Activated naive CD8-positive, alpha-beta T cell treated with anti-CD3 and anti-CD28 coated beads, Interleukin-2, amount 50 U/mL, for 24 hours (primary cell): ENCODE results near the gene LDLRAD1.
"Not testable (repeated sequence)": the region's sequence is repeated elsewhere in the genome, so short reads cannot be mapped to it uniquely, and the experiment has no call there.

Experiments used
- ATAC-seq: fragments of 150-1000 bp; cut with Tn5 transposase; one replicate; pipeline ENCODE4 v1.10.0; 2021
- DNase-seq: peaks from one replicate; pipeline ENCODE4 v3.0.0; 2021
- H3K27ac Mint-ChIP-seq: one replicate; pipeline ENCODE4 v1.8.0; 2021; ENCODE audit warnings: mild to moderate bottlenecking, mixed read lengths
- H3K27me3 Mint-ChIP-seq: one replicate; pipeline ENCODE4 v1.8.0; 2021; ENCODE audit warnings: mixed read lengths
- H3K36me3 Mint-ChIP-seq: one replicate; pipeline ENCODE4 v1.8.0; 2021; ENCODE audit warnings: low read depth, mixed read lengths
- H3K4me1 Mint-ChIP-seq: one replicate; pipeline ENCODE4 v1.8.0; 2021; ENCODE audit warnings: mixed read lengths
- H3K4me3 Mint-ChIP-seq: one replicate; pipeline ENCODE4 v1.8.0; 2021; ENCODE audit warnings: mild to moderate bottlenecking, moderate library complexity, mixed read lengths
- H3K9me3 Mint-ChIP-seq: one replicate; pipeline ENCODE4 v1.8.0; 2021; ENCODE audit warnings: mixed read lengths

The LDLRAD1 gene

GRCh38 chr1:54009406-54009805 lies 8.6 kb downstream of the LDLRAD1 start:
- DNase-seq, result no peak

DNA sequence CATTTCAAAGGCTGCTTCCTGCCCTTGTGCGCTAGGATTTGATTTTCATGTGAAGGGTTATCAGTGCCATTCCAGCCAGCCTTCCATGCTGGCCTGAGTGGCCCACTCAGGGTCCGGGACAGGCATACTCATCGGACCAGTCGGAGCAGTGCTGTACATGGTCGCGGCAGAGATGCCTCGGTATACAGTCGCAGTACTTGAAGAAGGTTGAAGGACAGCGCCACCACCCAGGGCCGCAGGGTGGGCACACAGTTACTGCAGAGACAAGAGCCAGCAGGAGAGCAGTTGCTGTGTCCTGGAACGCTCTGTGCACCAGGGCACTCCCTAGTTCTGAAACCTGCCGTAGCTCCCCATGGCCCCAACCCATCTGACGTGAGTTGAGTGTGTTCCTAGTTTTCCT lies 9.1 kb downstream of the LDLRAD1 start:
- Mint-ChIP-seq H3K4me3 (no peak overlapping the region), H3K4me1 (no peaks in the 10 kb centered on the region), H3K36me3 (no peaks in the 10 kb centered on the region), H3K27ac (no peak overlapping the region), H3K27me3 (peaks cover 13% of the 10 kb centered on the region), H3K9me3 (no peaks in the 10 kb centered on the region)
- no peak for DNase-seq
- no peak for ATAC-seq

More at GRCh38 chr1:54009406-54009805, 8.6 kb downstream of the LDLRAD1 start:
- Mint-ChIP-seq H3K4me1 (no peaks in the 10 kb centered on the region), H3K27me3 (peaks cover 13% of the 10 kb centered on the region), H3K27ac (no peak overlapping the region), H3K4me3 (no peak overlapping the region), H3K36me3 (no peaks in the 10 kb centered on the region), H3K9me3 (no peaks in the 10 kb centered on the region)
- no peak for ATAC-seq

GRCh38 chr1:54007613-54008012 lies 10.4 kb downstream of the LDLRAD1 start:
- Mint-ChIP-seq H3K4me3 (no peak overlapping the region), H3K27ac (no peak overlapping the region), H3K36me3 (no peaks in the 10 kb centered on the region), H3K27me3 (peaks cover 4% of the 10 kb centered on the region), H3K4me1 (no peaks in the 10 kb centered on the region), H3K9me3 (no peaks in the 10 kb centered on the region)
- DNase-seq, result no peak
- ATAC-seq, result no peak

- no peaks in the 10 kb centered on the region for H3K4me1 Mint-ChIP-seq
- no peak overlapping the region for H3K27ac Mint-ChIP-seq
- ATAC-seq (no peak), DNase-seq (no peak)
- H3K9me3 Mint-ChIP-seq, result no peaks in the 10 kb centered on the region
- no peaks in the 10 kb centered on the region for H3K36me3 Mint-ChIP-seq
- peaks cover 4% of the 10 kb centered on the region for H3K27me3 Mint-ChIP-seq
- no peak overlapping the region for H3K4me3 Mint-ChIP-seq
Measured at GRCh38 chr1:54006508-54006907, 11.5 kb downstream of the LDLRAD1 start.

- no peak overlapping the region for H3K27ac Mint-ChIP-seq
- no peaks in the 10 kb centered on the region for H3K4me1 Mint-ChIP-seq
- no peaks in the 10 kb centered on the region for H3K9me3 Mint-ChIP-seq
- no peak overlapping the region for H3K4me3 Mint-ChIP-seq
- no peaks in the 10 kb centered on the region for H3K36me3 Mint-ChIP-seq
- no peak for ATAC-seq
- peaks cover 4% of the 10 kb centered on the region for H3K27me3 Mint-ChIP-seq
- DNase-seq, result no peak
Measured at GRCh38 chr1:54004481-54005049, 13.4 kb downstream of the LDLRAD1 start.

- DNase-seq, H3K9me3 Mint-ChIP-seq, H3K4me1 Mint-ChIP-seq, H3K27ac Mint-ChIP-seq, H3K36me3 Mint-ChIP-seq, H3K4me3 Mint-ChIP-seq, H3K27me3 Mint-ChIP-seq, ATAC-seq: not testable (repeated sequence)
Measured at GRCh38 chr1:54003750-54004480, 14.1 kb downstream of the LDLRAD1 start.

DNA sequence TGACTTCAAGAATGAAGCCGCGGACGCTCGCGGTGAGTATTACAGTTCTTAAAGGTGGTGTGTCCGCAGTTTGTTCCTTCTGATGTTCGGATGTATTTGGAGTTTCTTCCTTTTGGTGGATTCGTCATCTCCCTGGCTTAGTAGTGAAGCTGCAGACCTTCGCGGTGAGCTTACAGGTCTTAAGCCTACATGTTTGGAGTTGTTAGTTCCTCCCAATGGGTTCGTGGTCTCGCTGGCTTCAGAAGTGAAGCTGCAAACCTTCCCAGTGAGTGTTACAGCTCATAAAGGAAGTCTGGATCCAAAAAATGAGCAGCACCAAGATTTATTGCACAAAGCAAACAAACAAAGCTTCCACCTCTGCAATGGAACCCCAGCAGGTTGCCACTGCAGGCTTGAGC lies 14.7 kb downstream of the LDLRAD1 start:
- ATAC-seq (no peak), DNase-seq (no peak)
- H3K9me3 Mint-ChIP-seq, result no peaks in the 10 kb centered on the region
- no peaks in the 10 kb centered on the region for H3K36me3 Mint-ChIP-seq
- H3K4me1 Mint-ChIP-seq, result no peaks in the 10 kb centered on the region
- H3K27ac Mint-ChIP-seq, result no peak overlapping the region
- no peaks in the 10 kb centered on the region for H3K27me3 Mint-ChIP-seq
- no peak overlapping the region for H3K4me3 Mint-ChIP-seq

DNA sequence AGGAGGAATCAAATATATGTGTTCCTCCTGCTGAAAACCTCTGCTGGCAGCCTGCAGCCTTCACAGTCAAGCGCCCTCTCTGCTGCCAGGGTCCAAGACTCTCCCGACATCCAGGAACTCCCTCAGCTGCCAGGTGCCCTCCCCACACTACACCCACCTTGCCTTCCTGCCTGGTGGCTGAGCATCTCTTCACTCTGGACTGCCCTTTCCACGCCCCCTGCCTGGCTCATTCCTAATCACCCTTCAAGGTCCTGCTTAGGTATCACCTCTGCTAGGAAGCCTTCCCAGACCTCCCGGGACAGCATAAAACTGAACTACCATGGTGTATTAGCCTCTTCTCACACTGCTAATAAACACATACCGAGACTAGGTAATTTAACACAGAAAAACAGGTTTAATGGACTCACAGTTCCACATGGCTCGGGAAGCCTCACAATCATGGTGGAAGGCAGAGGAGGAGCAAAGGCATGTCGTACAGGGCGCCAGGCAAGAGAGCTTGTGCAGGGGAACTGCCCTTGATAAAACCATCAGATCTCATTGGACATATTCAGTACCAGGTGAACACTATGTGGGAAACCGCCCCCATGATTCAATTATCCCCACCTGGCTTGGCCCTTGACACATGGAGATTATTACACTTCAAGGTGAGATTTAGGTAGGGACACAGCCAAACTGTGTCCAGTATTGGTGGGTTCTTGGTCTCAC lies 15.3 kb downstream of the LDLRAD1 start:
- Mint-ChIP-seq H3K27ac (no peak overlapping the region), H3K9me3 (no peaks in the 10 kb centered on the region), H3K4me1 (no peaks in the 10 kb centered on the region), H3K36me3 (no peaks in the 10 kb centered on the region), H3K27me3 (no peaks in the 10 kb centered on the region), H3K4me3 (no peak overlapping the region)
- ATAC-seq (no peak), DNase-seq (no peak)

DNA sequence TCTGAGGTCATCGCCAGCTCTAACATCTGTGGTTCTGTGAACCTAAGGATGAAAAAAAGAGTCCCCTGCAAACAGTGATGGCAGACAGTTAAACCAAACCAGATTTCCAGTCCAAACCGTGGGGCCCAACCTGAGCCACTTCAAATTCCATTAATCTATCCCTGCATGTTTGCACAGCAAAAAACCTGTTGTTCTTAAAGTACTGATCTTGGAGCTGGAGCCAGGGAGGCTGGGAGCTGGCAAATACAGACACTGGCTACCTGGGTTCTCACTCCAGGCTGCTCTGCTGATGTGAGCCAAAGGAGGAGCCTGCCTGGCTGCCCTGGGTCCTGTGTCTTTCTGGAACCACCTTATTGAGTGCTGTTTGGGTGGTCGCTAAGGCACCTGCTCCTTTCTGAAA lies 16.4 kb downstream of the LDLRAD1 start:
- H3K36me3 Mint-ChIP-seq, result no peaks in the 10 kb centered on the region
- DNase-seq, result no peak
- no peaks in the 10 kb centered on the region for H3K27me3 Mint-ChIP-seq
- H3K9me3 Mint-ChIP-seq, result no peaks in the 10 kb centered on the region
- H3K4me3 Mint-ChIP-seq, result no peak overlapping the region
- H3K27ac Mint-ChIP-seq, result no peak overlapping the region
- no peaks in the 10 kb centered on the region for H3K4me1 Mint-ChIP-seq
- ATAC-seq, result no peak

- DNase-seq, result no peak
- H3K4me3 Mint-ChIP-seq, result no peak overlapping the region
- no peaks in the 10 kb centered on the region for H3K36me3 Mint-ChIP-seq
- no peaks in the 10 kb centered on the region for H3K27me3 Mint-ChIP-seq
- no peak overlapping the region for H3K27ac Mint-ChIP-seq
- no peaks in the 10 kb centered on the region for H3K4me1 Mint-ChIP-seq
- H3K9me3 Mint-ChIP-seq, result no peaks in the 10 kb centered on the region
- no peak for ATAC-seq
Measured at GRCh38 chr1:53999920-54000319, 18.1 kb downstream of the LDLRAD1 start.

- Mint-ChIP-seq H3K4me3 (no peak overlapping the region), H3K4me1 (no peaks in the 10 kb centered on the region), H3K27me3 (no peaks in the 10 kb centered on the region), H3K27ac (no peak overlapping the region), H3K36me3 (no peaks in the 10 kb centered on the region), H3K9me3 (no peaks in the 10 kb centered on the region)
- no peak for DNase-seq
- no peak for ATAC-seq
Measured at GRCh38 chr1:53998223-53998622, 19.8 kb downstream of the LDLRAD1 start.

DNA sequence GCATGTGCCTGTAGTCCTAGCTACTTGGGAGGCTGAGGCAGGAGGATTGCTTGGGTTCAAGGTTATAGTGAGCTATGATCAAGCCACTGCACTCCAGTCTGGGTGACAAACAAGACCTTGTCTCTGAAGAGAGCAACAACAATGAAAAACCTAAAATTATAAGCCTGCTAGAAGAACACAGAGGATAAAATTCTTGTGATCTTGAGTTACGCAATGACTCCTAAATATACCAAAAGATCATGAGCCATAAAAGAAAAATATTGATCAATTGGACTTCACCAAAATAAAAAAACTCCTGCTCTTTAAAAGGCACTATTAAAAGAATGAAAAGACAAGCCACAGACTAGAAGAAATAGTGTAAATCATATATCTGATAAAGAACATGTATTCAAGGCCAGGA lies 22.3 kb downstream of the LDLRAD1 start:
- Mint-ChIP-seq H3K9me3 (no peaks in the 10 kb centered on the region), H3K36me3 (no peaks in the 10 kb centered on the region), H3K27ac (no peak overlapping the region), H3K4me1 (no peaks in the 10 kb centered on the region), H3K4me3 (no peak overlapping the region), H3K27me3 (no peaks in the 10 kb centered on the region)
- ATAC-seq (no peak), DNase-seq (no peak)

- H3K27ac Mint-ChIP-seq, ATAC-seq, H3K4me1 Mint-ChIP-seq, DNase-seq, H3K27me3 Mint-ChIP-seq, H3K4me3 Mint-ChIP-seq, H3K36me3 Mint-ChIP-seq, H3K9me3 Mint-ChIP-seq: not testable (repeated sequence)
Measured at GRCh38 chr1:53994516-53994915, 23.5 kb downstream of the LDLRAD1 start.

DNA sequence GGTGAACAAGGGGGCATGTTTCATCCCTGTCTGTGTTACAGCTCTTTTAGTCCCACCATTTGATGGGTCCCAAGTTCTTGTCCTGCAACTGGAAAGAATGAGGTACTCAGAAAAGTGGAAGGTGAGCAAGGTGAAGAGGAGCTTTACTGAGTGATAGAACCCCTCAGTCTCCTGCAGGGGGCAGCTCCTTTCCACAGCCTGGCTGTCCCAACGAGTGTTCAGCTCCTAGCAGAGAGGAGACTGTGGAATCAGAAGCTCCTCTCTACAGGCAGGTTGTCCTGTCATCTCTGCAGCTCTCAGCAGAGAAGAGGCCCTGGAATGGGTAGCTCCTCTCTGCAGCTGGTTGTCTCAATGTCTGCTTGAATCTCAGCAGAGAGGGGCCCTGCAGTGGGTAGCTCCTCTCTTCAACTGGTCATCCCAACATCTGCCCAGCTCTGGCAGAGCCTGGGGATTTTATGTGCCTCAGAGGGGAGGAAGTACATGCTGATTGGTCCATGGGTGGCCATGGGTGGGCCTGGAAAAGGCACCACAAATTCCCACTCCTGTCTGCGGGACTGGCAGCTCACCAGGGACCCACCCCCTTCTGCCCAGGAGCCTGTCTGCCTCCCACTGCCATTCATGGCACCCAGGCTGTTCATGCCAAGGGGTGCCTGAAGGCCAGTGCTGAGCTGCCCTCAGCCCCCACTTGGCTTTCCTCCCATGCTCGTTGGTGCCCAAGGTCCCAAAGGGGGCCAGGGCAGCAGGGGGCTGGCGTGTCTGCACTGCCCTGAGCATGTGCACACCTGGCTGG lies 25.7 kb downstream of the LDLRAD1 start:
- Mint-ChIP-seq H3K27me3 (no peaks in the 10 kb centered on the region), H3K9me3 (no peaks in the 10 kb centered on the region), H3K36me3 (no peaks in the 10 kb centered on the region)

More for the DNA sequence above, 25.7 kb downstream of the LDLRAD1 start:
- DNase-seq (no peak), ATAC-seq (no peak)
- peaks cover 5% of the 10 kb centered on the region for H3K4me1 Mint-ChIP-seq
- no peak overlapping the region for H3K27ac Mint-ChIP-seq
- no peak overlapping the region for H3K4me3 Mint-ChIP-seq
